ENCODE results near the gene MCF2L2.

GRCh38 chr3:183261151-183261724, 167.2 kb downstream of the MCF2L2 start:
- TF ChIP-seq POLR2A (IDR thresholded peaks at IDR 0.05) = no peak
- TF ChIP-seq, protein P1, sequence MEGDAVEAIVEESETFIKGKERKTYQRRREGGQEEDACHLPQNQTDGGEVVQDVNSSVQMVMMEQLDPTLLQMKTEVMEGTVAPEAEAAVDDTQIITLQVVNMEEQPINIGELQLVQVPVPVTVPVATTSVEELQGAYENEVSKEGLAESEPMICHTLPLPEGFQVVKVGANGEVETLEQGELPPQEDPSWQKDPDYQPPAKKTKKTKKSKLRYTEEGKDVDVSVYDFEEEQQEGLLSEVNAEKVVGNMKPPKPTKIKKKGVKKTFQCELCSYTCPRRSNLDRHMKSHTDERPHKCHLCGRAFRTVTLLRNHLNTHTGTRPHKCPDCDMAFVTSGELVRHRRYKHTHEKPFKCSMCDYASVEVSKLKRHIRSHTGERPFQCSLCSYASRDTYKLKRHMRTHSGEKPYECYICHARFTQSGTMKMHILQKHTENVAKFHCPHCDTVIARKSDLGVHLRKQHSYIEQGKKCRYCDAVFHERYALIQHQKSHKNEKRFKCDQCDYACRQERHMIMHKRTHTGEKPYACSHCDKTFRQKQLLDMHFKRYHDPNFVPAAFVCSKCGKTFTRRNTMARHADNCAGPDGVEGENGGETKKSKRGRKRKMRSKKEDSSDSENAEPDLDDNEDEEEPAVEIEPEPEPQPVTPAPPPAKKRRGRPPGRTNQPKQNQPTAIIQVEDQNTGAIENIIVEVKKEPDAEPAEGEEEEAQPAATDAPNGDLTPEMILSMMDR (IDR thresholded peaks at IDR 0.05) = no peak
- TF ChIP-seq POLR2AphosphoS5 (IDR thresholded peaks at IDR 0.05) = no peak
- no peak for TF ChIP-seq EP300 (IDR thresholded peaks at IDR 0.05)
